Loucy (cell line): Measurements from ENCODE around the gene ADAMTS2.

Source experiments
- H2AFZ ChIP-seq: fragments of 200-600 bp; sonication (generic); 2 replicates; pipeline ENCODE4 v1.6.0; 2016; ENCODE audit warnings: antibody characterized with exemption, mild to moderate bottlenecking, low read length, moderate library complexity
- H3F3A ChIP-seq: fragments of 200-600 bp; 2 replicates; pipeline ENCODE4 v1.6.0; 2016; ENCODE audit warnings: antibody characterized with exemption, low read depth, mild to moderate bottlenecking
- H3K27me3 ChIP-seq: fragments of 200-600 bp; sonication (generic); 2 replicates; pipeline ENCODE4 v1.6.1; 2014; ENCODE audit warnings: low read length, mild to moderate bottlenecking; ENCODE audit not compliant: insufficient read depth, poor library complexity, severe bottlenecking
- H3K36me3 ChIP-seq: fragments of 200-600 bp; sonication (generic); 2 replicates; pipeline ENCODE4 v1.6.1; 2016; ENCODE audit warnings: low read length; ENCODE audit not compliant: insufficient read depth
- H3K4me1 ChIP-seq: fragments of 200-600 bp; sonication (generic); 2 replicates; pipeline ENCODE4 v1.5.1; 2014; ENCODE audit warnings: low read length, mild to moderate bottlenecking; ENCODE audit not compliant: insufficient read depth, poor library complexity, severe bottlenecking
- H3K4me2 ChIP-seq: fragments of 200-600 bp; sonication (generic); 2 replicates; pipeline ENCODE4 v1.6.0; 2014; ENCODE audit warnings: antibody characterized with exemption, low read length, low read depth, mild to moderate bottlenecking; ENCODE audit not compliant: poor library complexity, severe bottlenecking
- H3K4me3 ChIP-seq: fragments of 200-600 bp; sonication (generic); 2 replicates; pipeline ENCODE4 v1.5.1; 2014; ENCODE audit warnings: low read length, mild to moderate bottlenecking, mixed read lengths; ENCODE audit not compliant: poor library complexity, severe bottlenecking
- H3K79me2 ChIP-seq: fragments of 200-600 bp; sonication (generic); 2 replicates; pipeline ENCODE4 v1.6.1; 2014; ENCODE audit warnings: low read length; ENCODE audit not compliant: insufficient read depth
- H3K9ac ChIP-seq: fragments of 200-600 bp; sonication (generic); 2 replicates; pipeline ENCODE4 v1.6.0; 2014; ENCODE audit warnings: mild to moderate bottlenecking, low read depth, low read length, moderate library complexity; ENCODE audit not compliant: poor library complexity, severe bottlenecking
- H3K9me2 ChIP-seq: fragments of 200-600 bp; sonication (generic); replicated peaks from 2 replicates; pipeline ENCODE4 v1.6.1; 2016; ENCODE audit warnings: low read depth, low read length, mixed read lengths
- H3K9me3 ChIP-seq: fragments of 200-600 bp; sonication (generic); 2 replicates; pipeline ENCODE4 v1.6.1; 2014; ENCODE audit warnings: mild to moderate bottlenecking, antibody characterized with exemption, low read length, low read depth; ENCODE audit not compliant: insufficient read depth
- H4K20me1 ChIP-seq: fragments of 200-600 bp; sonication (generic); 2 replicates; pipeline ENCODE4 v1.6.0; 2014; ENCODE audit warnings: antibody characterized with exemption, low read length, mild to moderate bottlenecking; ENCODE audit not compliant: insufficient read depth, poor library complexity, severe bottlenecking
- EZH2phosphoT487 ChIP-seq: fragments of 200-600 bp; IDR thresholded peaks from 2 replicates; pipeline ENCODE4 v1.6.1; 2018; ENCODE audit warnings: antibody characterized with exemption, mild to moderate bottlenecking, moderate library complexity, borderline replicate concordance
- TF ChIP-seq, protein P1 (sequence below): fragments of 200-600 bp; sonication (generic); conservative IDR thresholded peaks from 2 replicates; pipeline ENCODE4 v1.5.1; 2014; ENCODE audit warnings: mild to moderate bottlenecking, antibody characterized with exemption, low read length

Gene ADAMTS2

DNA sequence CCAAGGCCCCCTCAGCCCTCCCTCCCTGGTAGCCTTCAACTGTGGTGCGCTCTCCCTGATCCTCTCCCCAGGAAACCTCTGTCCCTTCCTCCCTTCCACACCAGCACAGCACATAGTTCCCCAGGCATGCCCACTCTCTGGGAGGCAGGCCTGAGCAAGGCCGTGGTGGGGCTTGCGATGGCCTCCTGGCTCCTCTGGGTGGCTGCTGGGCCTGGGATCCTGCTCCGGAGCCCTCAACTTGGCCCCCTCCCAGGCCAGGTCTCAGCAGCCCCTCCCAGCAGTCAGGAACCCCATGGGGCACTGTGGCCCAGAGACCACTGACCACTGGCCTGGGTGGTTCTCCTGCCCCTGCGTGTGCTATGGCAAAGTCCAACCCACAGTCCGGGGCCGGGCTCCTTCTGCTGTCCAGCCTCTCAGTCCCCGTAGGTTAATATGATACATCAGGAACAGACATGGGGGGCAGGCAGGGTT, 159.3 kb downstream of the ADAMTS2 start:
- TF ChIP-seq EZH2phosphoT487, result no peak
- Histone ChIP-seq H3K9me3 (no peaks in the 10 kb centered on the region), H2AFZ (no peak overlapping the region)

DNA sequence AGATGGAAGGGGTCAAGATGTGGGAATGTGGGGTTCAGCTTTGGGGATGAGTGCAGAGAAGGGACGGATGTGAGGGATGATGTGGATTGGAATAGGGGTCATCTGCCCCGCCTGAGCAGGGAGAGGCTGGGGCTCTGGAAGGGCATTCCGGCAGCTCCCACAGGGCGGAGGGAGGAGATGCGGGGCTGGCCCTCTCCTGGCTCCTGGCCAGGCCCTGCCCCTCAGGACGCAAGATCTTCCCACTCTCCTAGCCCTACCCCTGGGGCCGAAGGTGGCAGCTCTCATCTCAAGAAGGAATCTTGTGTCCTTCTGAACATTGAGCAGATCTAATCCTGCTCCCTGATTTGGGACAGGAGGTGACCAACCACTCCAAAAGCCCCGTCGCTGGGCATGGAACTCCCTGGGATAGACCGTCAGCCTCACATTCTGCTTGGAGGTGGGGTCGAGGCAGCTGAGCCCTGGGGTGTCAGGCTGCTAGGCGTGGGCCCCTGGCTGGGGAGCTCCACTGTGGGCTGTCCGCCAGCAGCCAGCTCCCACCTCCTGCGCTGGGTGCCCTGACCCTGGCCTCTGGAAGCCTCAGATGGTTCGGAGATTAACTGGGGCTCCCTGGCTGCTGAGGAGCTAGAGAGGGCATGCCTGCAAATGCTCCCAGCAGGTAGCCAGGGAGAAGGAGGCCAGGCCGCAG, 159.9 kb downstream of the ADAMTS2 start:
- Histone ChIP-seq H3K79me2 (no peaks in the 10 kb centered on the region), H3F3A (no peaks in the 10 kb centered on the region), H3K27me3 (no peaks in the 10 kb centered on the region), H3K4me3 (no peak overlapping the region), H3K9me2 (no peaks in the 10 kb centered on the region), H3K9ac (no peak overlapping the region), H3K4me2 (no peak overlapping the region), H4K20me1 (no peaks in the 10 kb centered on the region), H3K36me3 (no peaks in the 10 kb centered on the region), H2AFZ (no peak overlapping the region), H3K4me1 (no peaks in the 10 kb centered on the region), H3K9me3 (no peaks in the 10 kb centered on the region)
- TF ChIP-seq, protein P1, sequence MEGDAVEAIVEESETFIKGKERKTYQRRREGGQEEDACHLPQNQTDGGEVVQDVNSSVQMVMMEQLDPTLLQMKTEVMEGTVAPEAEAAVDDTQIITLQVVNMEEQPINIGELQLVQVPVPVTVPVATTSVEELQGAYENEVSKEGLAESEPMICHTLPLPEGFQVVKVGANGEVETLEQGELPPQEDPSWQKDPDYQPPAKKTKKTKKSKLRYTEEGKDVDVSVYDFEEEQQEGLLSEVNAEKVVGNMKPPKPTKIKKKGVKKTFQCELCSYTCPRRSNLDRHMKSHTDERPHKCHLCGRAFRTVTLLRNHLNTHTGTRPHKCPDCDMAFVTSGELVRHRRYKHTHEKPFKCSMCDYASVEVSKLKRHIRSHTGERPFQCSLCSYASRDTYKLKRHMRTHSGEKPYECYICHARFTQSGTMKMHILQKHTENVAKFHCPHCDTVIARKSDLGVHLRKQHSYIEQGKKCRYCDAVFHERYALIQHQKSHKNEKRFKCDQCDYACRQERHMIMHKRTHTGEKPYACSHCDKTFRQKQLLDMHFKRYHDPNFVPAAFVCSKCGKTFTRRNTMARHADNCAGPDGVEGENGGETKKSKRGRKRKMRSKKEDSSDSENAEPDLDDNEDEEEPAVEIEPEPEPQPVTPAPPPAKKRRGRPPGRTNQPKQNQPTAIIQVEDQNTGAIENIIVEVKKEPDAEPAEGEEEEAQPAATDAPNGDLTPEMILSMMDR, result no peak
- no peak for TF ChIP-seq EZH2phosphoT487

More for the DNA sequence above, 159.3 kb downstream of the ADAMTS2 start:
- no peaks in the 10 kb centered on the region for H3K79me2 ChIP-seq
- H4K20me1 ChIP-seq, result no peaks in the 10 kb centered on the region
- no peak overlapping the region for H3K4me3 ChIP-seq
- no peaks in the 10 kb centered on the region for H3F3A ChIP-seq
- no peak overlapping the region for H3K4me2 ChIP-seq
- no peaks in the 10 kb centered on the region for H3K4me1 ChIP-seq
- H3K27me3 ChIP-seq, result no peaks in the 10 kb centered on the region
- H3K36me3 ChIP-seq, result no peaks in the 10 kb centered on the region
- H3K9ac ChIP-seq, result no peak overlapping the region
- H3K9me2 ChIP-seq, result no peaks in the 10 kb centered on the region

DNA sequence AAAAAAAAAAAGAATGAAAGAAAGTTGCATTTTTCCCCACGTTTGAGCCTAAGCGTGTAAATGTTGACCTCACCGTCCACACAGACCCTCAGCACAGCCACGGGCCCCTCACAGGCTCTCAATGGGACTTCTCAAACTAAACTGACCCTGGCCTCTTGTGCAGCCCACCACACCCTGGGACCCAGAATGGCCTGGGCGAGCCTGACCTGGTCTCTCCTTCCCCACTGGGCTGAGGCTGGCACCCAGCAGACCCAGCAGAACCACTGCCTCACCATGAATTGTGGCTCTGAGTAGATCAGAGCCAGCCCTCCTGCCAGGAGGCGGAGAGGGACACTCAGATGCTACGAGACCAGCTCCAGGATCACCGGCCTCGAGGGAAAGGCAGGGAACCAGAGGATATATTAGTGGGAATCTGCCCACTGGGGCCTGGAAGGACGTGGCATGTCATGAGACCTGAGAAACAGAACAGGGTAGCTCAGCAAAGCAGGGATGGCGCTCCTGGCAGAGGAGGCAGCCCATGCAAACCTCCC, 160.7 kb downstream of the ADAMTS2 start:
- Histone ChIP-seq H3K9me3 (no peaks in the 10 kb centered on the region), H3K36me3 (no peaks in the 10 kb centered on the region)
- no peak for TF ChIP-seq EZH2phosphoT487
- TF ChIP-seq, protein P1, result no peak

More for the DNA sequence above, 160.7 kb downstream of the ADAMTS2 start:
- Histone ChIP-seq H3K79me2 (no peaks in the 10 kb centered on the region), H3K9ac (no peak overlapping the region), H3F3A (no peaks in the 10 kb centered on the region), H3K4me2 (no peak overlapping the region), H3K4me1 (no peaks in the 10 kb centered on the region), H2AFZ (no peak overlapping the region), H4K20me1 (no peaks in the 10 kb centered on the region), H3K27me3 (no peaks in the 10 kb centered on the region), H3K4me3 (no peak overlapping the region), H3K9me2 (no peaks in the 10 kb centered on the region)
